Smooth muscle cell (in vitro differentiated cells): ENCODE results near the gene GAL. TPM values are rescaled to one million over a fixed set of nuclear protein-coding genes. Genes with fewer than 3 reads are reported as not detected.

Source experiments
- DNase-seq: peaks from one replicate; lab custom pipeline; 2025; ENCODE audit not compliant: unreplicated experiment; lab: John Stamatoyannopoulos, UW
- H2AFZ ChIP-seq: fragments of 200-600 bp; sonication (generic); 2 replicates; pipeline ENCODE4 v1.6.0; 2016; ENCODE audit warnings: antibody characterized with exemption, low read depth, mild to moderate bottlenecking
- H3F3A ChIP-seq: fragments of 200-600 bp; sonication (generic); 2 replicates; pipeline ENCODE4 v1.6.0; 2017; ENCODE audit warnings: antibody characterized with exemption, low read depth
- H3K27ac ChIP-seq: fragments of 200-600 bp; sonication (generic); 2 replicates; pipeline ENCODE4 v1.5.1; 2016; ENCODE audit warnings: low read depth, mild to moderate bottlenecking
- H3K27me3 ChIP-seq: fragments of 200-600 bp; sonication (generic); 2 replicates; pipeline ENCODE4 v1.6.1; 2016; ENCODE audit warnings: low read depth, mild to moderate bottlenecking
- H3K36me3 ChIP-seq: fragments of 200-600 bp; sonication (generic); 2 replicates; pipeline ENCODE4 v1.5.1; 2016; ENCODE audit warnings: low read depth
- H3K4me1 ChIP-seq: fragments of 200-600 bp; sonication (generic); 2 replicates; pipeline ENCODE4 v1.5.1; 2016; ENCODE audit warnings: low read depth
- H3K4me2 ChIP-seq: fragments of 200-600 bp; sonication (generic); 2 replicates; pipeline ENCODE4 v1.6.0; 2016; ENCODE audit warnings: mild to moderate bottlenecking
- H3K4me3 ChIP-seq: fragments of 200-600 bp; sonication (generic); 2 replicates; pipeline ENCODE4 v1.5.1; 2016; ENCODE audit warnings: mild to moderate bottlenecking
- H3K79me2 ChIP-seq: fragments of 200-600 bp; sonication (generic); 2 replicates; pipeline ENCODE4 v1.6.0; 2016; ENCODE audit warnings: low read depth, mild to moderate bottlenecking
- H3K9ac ChIP-seq: fragments of 200-600 bp; sonication (generic); 2 replicates; pipeline ENCODE4 v1.6.0; 2016; ENCODE audit warnings: low read depth
- H3K9me3 ChIP-seq: fragments of 200-600 bp; sonication (generic); replicated peaks from 2 replicates; pipeline ENCODE4 v1.5.1; 2016; ENCODE audit warnings: low read depth
- H4K20me1 ChIP-seq: fragments of 200-600 bp; sonication (generic); 2 replicates; pipeline ENCODE4 v1.6.0; 2016; ENCODE audit warnings: low read depth
- CTCF ChIP-seq: fragments of 200-600 bp; sonication (generic); IDR thresholded peaks from 2 replicates; pipeline ENCODE4 v1.5.1; 2017; ENCODE audit warnings: borderline replicate concordance, mild to moderate bottlenecking, antibody characterized with exemption; ENCODE audit not compliant: insufficient read depth, poor library complexity, severe bottlenecking
- WGBS: methylation state at CpG from one replicate; pipeline ENCODE4 v1.1.7; 2016; ENCODE audit warnings: low lambda C conversion rate; 5-methylcytosine and 5-hydroxymethylcytosine counted together
- polyA plus RNA-seq: library from polyadenylated mRNA; unstranded; fragments of >200 nt; fragmentation: Nextera tagmentation; extraction: Ambion mirVana; gene quantifications from 2 replicates; pipeline ENCODE4 v1.2.1, GENCODE V29; 2016
- total RNA-seq: library from RNA; depleted of rRNA; stranded (reverse); fragments of >200 nt; gene quantifications from 2 replicates; pipeline ENCODE4 v1.2.3, GENCODE V29; 2014

GAL gene
- total and polyA plus RNA-seq, 2 experiments from 2014 or later = 19.4 to 61.5 TPM

GRCh38 chr11:68694431-68695297 is 10.3 kb downstream of the GAL start:
- H3K9ac ChIP-seq = no peak overlapping the region
- no peak overlapping the region for H3K4me3 ChIP-seq
- no peak overlapping the region for H3K27ac ChIP-seq
- H3K27me3 ChIP-seq = peaks cover 2% of the 10 kb centered on the region
- no peak for DNase-seq
- WGBS = 69% methylated on average over 5 of the region's 5 CpGs
- TF ChIP-seq CTCF = no peak
- H4K20me1 ChIP-seq = no peaks in the 10 kb centered on the region
- H3K4me1 ChIP-seq = no peaks in the 10 kb centered on the region
- H3K4me2 ChIP-seq = no peak overlapping the region
- H3F3A ChIP-seq = no peaks in the 10 kb centered on the region
- no peaks in the 10 kb centered on the region for H3K79me2 ChIP-seq
- H3K36me3 ChIP-seq = no peaks in the 10 kb centered on the region
- no peak overlapping the region for H2AFZ ChIP-seq
- no peaks in the 10 kb centered on the region for H3K9me3 ChIP-seq

- no peaks in the 10 kb centered on the region for H3K36me3 ChIP-seq
- H3F3A ChIP-seq = no peaks in the 10 kb centered on the region
- no peaks in the 10 kb centered on the region for H3K79me2 ChIP-seq
- H4K20me1 ChIP-seq = no peaks in the 10 kb centered on the region
- no peak overlapping the region for H3K9ac ChIP-seq
- no peak for DNase-seq
- no peak overlapping the region for H2AFZ ChIP-seq
- H3K9me3 ChIP-seq = no peaks in the 10 kb centered on the region
- no peak overlapping the region for H3K4me2 ChIP-seq
- no peaks in the 10 kb centered on the region for H3K4me1 ChIP-seq
- no peak for TF ChIP-seq CTCF
- H3K27ac ChIP-seq = no peak overlapping the region
- no peaks in the 10 kb centered on the region for H3K27me3 ChIP-seq
- H3K4me3 ChIP-seq = no peak overlapping the region
- 89% methylated on average over 2 of the region's 2 CpGs for WGBS
Observed at GRCh38 chr11:68695531-68695930, 11.2 kb downstream of the GAL start.

GRCh38 chr11:68698993-68699392 is 14.6 kb downstream of the GAL start:
- no peaks in the 10 kb centered on the region for H3F3A ChIP-seq
- no peaks in the 10 kb centered on the region for H3K79me2 ChIP-seq
- TF ChIP-seq CTCF = no peak
- H3K4me1 ChIP-seq = no peaks in the 10 kb centered on the region
- no peak overlapping the region for H3K9ac ChIP-seq
- DNase-seq = no peak
- no peak overlapping the region for H3K27ac ChIP-seq
- no peak overlapping the region for H3K4me2 ChIP-seq
- no peak overlapping the region for H3K4me3 ChIP-seq
- WGBS = 92% methylated on average over 2 of the region's 2 CpGs
- no peak overlapping the region for H2AFZ ChIP-seq
- H3K27me3 ChIP-seq = no peaks in the 10 kb centered on the region
- no peaks in the 10 kb centered on the region for H4K20me1 ChIP-seq
- H3K9me3 ChIP-seq = no peaks in the 10 kb centered on the region
- no peaks in the 10 kb centered on the region for H3K36me3 ChIP-seq

GRCh38 chr11:68704887-68705286 is 20.5 kb downstream of the GAL start:
- H3K4me1 ChIP-seq = no peaks in the 10 kb centered on the region
- H3K4me2 ChIP-seq = peak overlapping the region; percentile 48
- DNase-seq = no peak
- H3K27me3 ChIP-seq = no peaks in the 10 kb centered on the region
- H3K9ac ChIP-seq = no peak overlapping the region
- no peaks in the 10 kb centered on the region for H3K79me2 ChIP-seq
- no peak for TF ChIP-seq CTCF
- H3K4me3 ChIP-seq = no peak overlapping the region
- H2AFZ ChIP-seq = peak overlapping the region; percentile 49
- H4K20me1 ChIP-seq = no peaks in the 10 kb centered on the region
- no peaks in the 10 kb centered on the region for H3K36me3 ChIP-seq
- WGBS = 26% methylated on average over 16 of the region's 16 CpGs
- no peak overlapping the region for H3K27ac ChIP-seq
- no peaks in the 10 kb centered on the region for H3F3A ChIP-seq
- H3K9me3 ChIP-seq = no peaks in the 10 kb centered on the region
